WTC11 (cell line): ENCODE results near the gene PCBD2. TPM values are rescaled to one million over a fixed set of nuclear protein-coding genes. Genes with fewer than 3 reads are reported as not detected.

Source experiments
- ATAC-seq: fragments of 200-7000 bp; cut with Tn5 transposase; 2 replicates; pipeline ENCODE4 v1.10.0; 2021; ENCODE audit warnings: mild to moderate bottlenecking, moderate library complexity
- CTCF ChIA-PET: fragments of 300-600 bp; sonication (Branson Sonifier 250); formaldehyde crosslinking; loops from one replicate; lab custom pipeline; 2021; ENCODE audit warnings: antibody characterized with exemption; lab: Charles Lee
- POLR2A ChIA-PET: fragments of 350-600 bp; sonication (Branson Sonifier 250); formaldehyde crosslinking; loops from one replicate; lab custom pipeline; 2021; ENCODE audit warnings: antibody characterized with exemption; lab: Charles Lee
- DNase-seq: peaks from one replicate; pipeline ENCODE4 v3.0.0; 2021; ENCODE audit warnings: low spot score
- H3K27ac Mint-ChIP-seq: 2 replicates; pipeline ENCODE4 v1.8.0; 2021; ENCODE audit warnings: mixed read lengths
- H3K27me3 Mint-ChIP-seq: 2 replicates; pipeline ENCODE4 v1.8.0; 2021; ENCODE audit warnings: low read depth, mild to moderate bottlenecking, moderate library complexity, mixed read lengths
- H3K36me3 Mint-ChIP-seq: 2 replicates; pipeline ENCODE4 v1.8.0; 2021; ENCODE audit warnings: mixed read lengths
- H3K4me1 Mint-ChIP-seq: 2 replicates; pipeline ENCODE4 v1.8.0; 2022; ENCODE audit warnings: mixed read lengths
- H3K4me3 Mint-ChIP-seq: 2 replicates; pipeline ENCODE4 v1.8.0; 2021; ENCODE audit warnings: mild to moderate bottlenecking, moderate library complexity, mixed read lengths
- H3K9me3 Mint-ChIP-seq: 2 replicates; pipeline ENCODE4 v1.8.0; 2021; ENCODE audit warnings: mixed read lengths
- ATF1 ChIP-seq: sonication (generic); formaldehyde crosslinking; IDR thresholded peaks from 2 replicates; pipeline ENCODE4 v1.8.1; 2023; ENCODE audit warnings: mild to moderate bottlenecking, moderate library complexity, missing genetic modification reagents
- CDX4 ChIP-seq: fragments of 250-450 bp; sonication (Bioruptor Pico); IDR thresholded peaks from 2 replicates; pipeline ENCODE4 v1.9.0; 2021; ENCODE audit warnings: moderate library complexity, mild to moderate bottlenecking, inconsistent platforms, borderline replicate concordance
- E2F5 ChIP-seq: sonication (generic); formaldehyde crosslinking; IDR thresholded peaks from 2 replicates; pipeline ENCODE4 v1.8.1; 2022; ENCODE audit warnings: mild to moderate bottlenecking, moderate library complexity, missing genetic modification reagents
- EMX1 ChIP-seq: fragments of 250-450 bp; sonication (Bioruptor Pico); IDR thresholded peaks from 2 replicates; pipeline ENCODE4 v1.8.0; 2021; ENCODE audit warnings: mild to moderate bottlenecking
- ERG ChIP-seq: fragments of 250-450 bp; sonication (Bioruptor Pico); IDR thresholded peaks from 2 replicates; pipeline ENCODE4 v1.8.0; 2021; ENCODE audit warnings: mild to moderate bottlenecking
- ESRRA ChIP-seq: sonication (generic); formaldehyde crosslinking; IDR thresholded peaks from 2 replicates; pipeline ENCODE4 v1.8.1; 2022; ENCODE audit warnings: mild to moderate bottlenecking, missing genetic modification reagents, borderline replicate concordance
- FOXP1 ChIP-seq: sonication (generic); formaldehyde crosslinking; IDR thresholded peaks from 2 replicates; pipeline ENCODE4 v1.8.0; 2022; ENCODE audit warnings: missing genetic modification reagents, mild to moderate bottlenecking, moderate library complexity, borderline replicate concordance
- HMGA2 ChIP-seq: fragments of 250-450 bp; sonication (Bioruptor Pico); IDR thresholded peaks from 2 replicates; pipeline ENCODE4 v1.4.0; 2021; ENCODE audit warnings: mild to moderate bottlenecking, moderate library complexity
- IRF1 ChIP-seq: sonication (generic); formaldehyde crosslinking; IDR thresholded peaks from 2 replicates; pipeline ENCODE4 v1.8.0; 2023; ENCODE audit warnings: missing genetic modification reagents
- IRF2 ChIP-seq: sonication (generic); formaldehyde crosslinking; IDR thresholded peaks from 2 replicates; pipeline ENCODE4 v1.8.0; 2022; ENCODE audit warnings: low read depth, missing genetic modification reagents, borderline replicate concordance
- JUN ChIP-seq: sonication (generic); formaldehyde crosslinking; IDR thresholded peaks from 2 replicates; pipeline ENCODE4 v1.8.0; 2023; ENCODE audit warnings: mild to moderate bottlenecking, missing genetic modification reagents
- MXD4 ChIP-seq: fragments of 250-450 bp; sonication (Bioruptor Pico); IDR thresholded peaks from 2 replicates; pipeline ENCODE4 v1.8.0; 2021; ENCODE audit warnings: mild to moderate bottlenecking, moderate library complexity, borderline replicate concordance
- NFE2L1 ChIP-seq: sonication (generic); formaldehyde crosslinking; IDR thresholded peaks from 2 replicates; pipeline ENCODE4 v1.8.1; 2023; ENCODE audit warnings: missing genetic modification reagents
- OVOL2 ChIP-seq: fragments of 250-450 bp; sonication (Bioruptor Pico); IDR thresholded peaks from 2 replicates; pipeline ENCODE4 v1.9.0; 2021; ENCODE audit warnings: mild to moderate bottlenecking, borderline replicate concordance
- RORB ChIP-seq: fragments of 250-450 bp; sonication (Bioruptor Pico); IDR thresholded peaks from 2 replicates; pipeline ENCODE4 v1.9.0; 2021; ENCODE audit warnings: mild to moderate bottlenecking
- SMAD3 ChIP-seq: sonication (generic); formaldehyde crosslinking; IDR thresholded peaks from 2 replicates; pipeline ENCODE4 v1.8.0; 2022; ENCODE audit warnings: missing genetic modification reagents, mild to moderate bottlenecking, borderline replicate concordance
- TCF7 ChIP-seq: sonication (generic); formaldehyde crosslinking; IDR thresholded peaks from 2 replicates; pipeline ENCODE4 v1.8.0; 2022; ENCODE audit warnings: mild to moderate bottlenecking, low read depth, missing genetic modification reagents, moderate library complexity
- TEAD1 ChIP-seq: sonication (generic); formaldehyde crosslinking; IDR thresholded peaks from 2 replicates; pipeline ENCODE4 v1.8.0; 2022; ENCODE audit warnings: mild to moderate bottlenecking, missing genetic modification reagents
- USF1 ChIP-seq: sonication (generic); formaldehyde crosslinking; IDR thresholded peaks from 2 replicates; pipeline ENCODE4 v1.8.0; 2022; ENCODE audit warnings: mild to moderate bottlenecking, missing genetic modification reagents
- ZBTB21 ChIP-seq: sonication (generic); formaldehyde crosslinking; IDR thresholded peaks from 2 replicates; pipeline ENCODE4 v1.8.1; 2023; ENCODE audit warnings: mild to moderate bottlenecking, missing genetic modification reagents, borderline replicate concordance
- ZNF219 ChIP-seq: sonication (generic); formaldehyde crosslinking; IDR thresholded peaks from 2 replicates; pipeline ENCODE4 v1.8.0; 2023; ENCODE audit warnings: missing genetic modification reagents, mild to moderate bottlenecking, borderline replicate concordance
- ZNF317 ChIP-seq: sonication (generic); formaldehyde crosslinking; IDR thresholded peaks from 2 replicates; pipeline ENCODE4 v1.8.1; 2023; ENCODE audit warnings: low read depth, mild to moderate bottlenecking, moderate library complexity, missing genetic modification reagents, borderline replicate concordance
- ZNF416 ChIP-seq: fragments of 250-450 bp; sonication (Bioruptor Pico); IDR thresholded peaks from 2 replicates; pipeline ENCODE4 v1.9.0; 2021; ENCODE audit warnings: mild to moderate bottlenecking, inconsistent platforms
- ZNF532 ChIP-seq: fragments of 250-450 bp; sonication (Bioruptor Pico); IDR thresholded peaks from 2 replicates; pipeline ENCODE4 v1.9.0; 2021; ENCODE audit warnings: mild to moderate bottlenecking, borderline replicate concordance
- total RNA-seq: library from RNA; stranded (reverse); gene quantifications from 3 replicates; pipeline ENCODE4 v1.2.3, GENCODE V29; 2021

The PCBD2 gene
- total RNA-seq, 1 experiment from 2014 or later, result 9.9 TPM

GRCh38 chr5:134857401-134857800 lies 47.5 kb upstream of the PCBD2 start (continued):
- no peak for TF ChIP-seq ZNF532 (CRISPR knock-in tag)
- TF ChIP-seq ESRRA, result no peak
- TF ChIP-seq CDX4 (CRISPR knock-in tag), result no peak
- TF ChIP-seq FOXP1, result no peak

GRCh38 chr5:134864707-134865106 lies 40.2 kb upstream of the PCBD2 start:
- no peak overlapping the region for H3K27ac Mint-ChIP-seq
- H3K4me3 Mint-ChIP-seq, result no peak overlapping the region
- H3K9me3 Mint-ChIP-seq, result no peaks in the 10 kb centered on the region
- DNase-seq, result no peak
- H3K36me3 Mint-ChIP-seq, result no peaks in the 10 kb centered on the region
- H3K4me1 Mint-ChIP-seq, result no peaks in the 10 kb centered on the region
- ChIA-PET CTCF (interaction anchor here (1.5 kb wide), 1 partner anchor 40 kb away, joined by 4 read pairs; the partner anchor contains the start of gene PCBD2), POLR2A (no interaction called here)
- no peaks in the 10 kb centered on the region for H3K27me3 Mint-ChIP-seq
- ATAC-seq, result no peak
- TF ChIP-seq ZNF219 (CRISPR knock-in tag) (no peak), HMGA2 (CRISPR knock-in tag) (no peak), RORB (CRISPR knock-in tag) (no peak), JUN (CRISPR knock-in tag) (no peak), TCF7 (CRISPR knock-in tag) (no peak), ERG (no peak), ATF1 (CRISPR knock-in tag) (no peak), SMAD3 (CRISPR knock-in tag) (no peak), IRF2 (no peak), MXD4 (CRISPR knock-in tag) (no peak), OVOL2 (CRISPR knock-in tag) (no peak), ZNF416 (CRISPR knock-in tag) (no peak), TEAD1 (CRISPR knock-in tag) (no peak), IRF1 (CRISPR knock-in tag) (no peak), EMX1 (CRISPR knock-in tag) (no peak), ZBTB21 (no peak), USF1 (no peak), ZNF317 (CRISPR knock-in tag) (no peak), NFE2L1 (no peak), E2F5 (CRISPR knock-in tag) (no peak)
